Nephron (organoid): Measurements from ENCODE around the gene ORC1.
A peak's percentile ranks its signal among the peaks of the same experiment; 100 is the strongest.
"Not testable (repeated sequence)": the region's sequence is repeated elsewhere in the genome, so short reads cannot be mapped to it uniquely, and the experiment has no call there.

Experiments
- H3K27ac Mint-ChIP-seq, 3 experiments: 2 replicates each; pipeline ENCODE4 v1.8.0; 2020; ENCODE audit warnings: mixed read lengths in 3 of 3, mild to moderate bottlenecking in 2 of 3, moderate library complexity in 1 of 3
- H3K27me3 Mint-ChIP-seq: 2 replicates; pipeline ENCODE4 v1.8.0; 2021; ENCODE audit warnings: low read depth, mild to moderate bottlenecking, moderate library complexity, mixed read lengths
- H3K36me3 Mint-ChIP-seq: 2 replicates; pipeline ENCODE4 v1.8.0; 2020; ENCODE audit warnings: low read depth, mixed read lengths
- H3K4me1 Mint-ChIP-seq: 2 replicates; pipeline ENCODE4 v1.8.0; 2020; ENCODE audit warnings: mixed read lengths
- H3K4me3 Mint-ChIP-seq, 3 experiments: 2 replicates each; pipeline ENCODE4 v1.8.0; 2020; ENCODE audit warnings: mild to moderate bottlenecking in 3 of 3, mixed read lengths in 3 of 3, moderate library complexity in 2 of 3
- H3K9me3 Mint-ChIP-seq: 2 replicates; pipeline ENCODE4 v1.8.0; 2020; ENCODE audit warnings: mixed read lengths
- TF ChIP-seq, protein P1 (sequence below), 3 experiments: fragments of 200-600 bp; sonication (generic); IDR thresholded peaks; one replicate each; pipeline ENCODE4 v1.5.0; 2021; ENCODE audit warnings: antibody characterized with exemption in 3 of 3; ENCODE audit not compliant: unreplicated experiment in 3 of 3

Gene ORC1

DNA sequence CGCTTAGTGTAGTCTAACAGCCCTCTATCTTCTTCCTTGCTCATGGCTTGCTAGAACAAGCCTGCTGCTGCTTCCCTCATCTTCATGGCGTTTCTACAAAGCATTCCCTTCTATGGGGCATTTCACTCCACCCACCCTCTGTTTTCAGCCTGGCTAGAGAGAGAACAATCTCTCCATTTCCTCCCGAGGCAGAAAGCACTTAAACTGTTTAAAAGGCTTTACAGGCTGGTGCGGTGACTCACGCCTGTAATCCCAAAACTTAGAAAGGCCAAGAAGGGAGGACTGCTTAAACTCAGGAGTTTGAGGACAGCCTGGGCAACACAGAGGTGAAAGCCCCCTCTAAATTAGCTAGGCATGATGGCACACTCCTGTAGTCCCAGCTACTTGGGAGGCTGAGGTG is 17.8 kb downstream of the ORC1 start:
- H3K4me1 Mint-ChIP-seq, result no peaks in the 10 kb centered on the region
- H3K27me3 Mint-ChIP-seq, result no peaks in the 10 kb centered on the region
- no peak overlapping the region for H3K27ac Mint-ChIP-seq

DNA sequence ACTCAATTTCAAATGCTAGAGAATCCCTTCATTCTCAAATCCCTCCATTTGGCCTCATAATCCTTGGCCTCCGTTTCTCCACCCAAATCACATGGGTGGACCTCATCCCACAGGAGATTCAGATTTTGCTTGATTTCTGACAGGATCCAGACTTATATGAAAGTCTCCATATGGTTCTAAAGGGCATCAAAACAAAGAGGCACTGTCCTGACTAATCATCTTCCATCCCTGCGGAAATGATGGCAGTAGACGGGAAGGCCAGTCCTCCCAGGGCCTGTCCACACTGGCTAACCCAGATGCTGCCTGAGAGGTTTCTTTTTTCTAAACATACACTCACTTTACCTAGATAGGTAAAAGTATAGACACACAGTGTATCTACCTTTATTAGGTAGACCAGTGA is 18.8 kb downstream of the ORC1 start:
- peaks cover 37% of the 10 kb centered on the region for H3K36me3 Mint-ChIP-seq
- H3K27me3 Mint-ChIP-seq, result no peaks in the 10 kb centered on the region
- no peaks in the 10 kb centered on the region for H3K4me1 Mint-ChIP-seq
- no peak overlapping the region for H3K4me3 Mint-ChIP-seq
- H3K27ac Mint-ChIP-seq, result no peak overlapping the region
- TF ChIP-seq, protein P1, sequence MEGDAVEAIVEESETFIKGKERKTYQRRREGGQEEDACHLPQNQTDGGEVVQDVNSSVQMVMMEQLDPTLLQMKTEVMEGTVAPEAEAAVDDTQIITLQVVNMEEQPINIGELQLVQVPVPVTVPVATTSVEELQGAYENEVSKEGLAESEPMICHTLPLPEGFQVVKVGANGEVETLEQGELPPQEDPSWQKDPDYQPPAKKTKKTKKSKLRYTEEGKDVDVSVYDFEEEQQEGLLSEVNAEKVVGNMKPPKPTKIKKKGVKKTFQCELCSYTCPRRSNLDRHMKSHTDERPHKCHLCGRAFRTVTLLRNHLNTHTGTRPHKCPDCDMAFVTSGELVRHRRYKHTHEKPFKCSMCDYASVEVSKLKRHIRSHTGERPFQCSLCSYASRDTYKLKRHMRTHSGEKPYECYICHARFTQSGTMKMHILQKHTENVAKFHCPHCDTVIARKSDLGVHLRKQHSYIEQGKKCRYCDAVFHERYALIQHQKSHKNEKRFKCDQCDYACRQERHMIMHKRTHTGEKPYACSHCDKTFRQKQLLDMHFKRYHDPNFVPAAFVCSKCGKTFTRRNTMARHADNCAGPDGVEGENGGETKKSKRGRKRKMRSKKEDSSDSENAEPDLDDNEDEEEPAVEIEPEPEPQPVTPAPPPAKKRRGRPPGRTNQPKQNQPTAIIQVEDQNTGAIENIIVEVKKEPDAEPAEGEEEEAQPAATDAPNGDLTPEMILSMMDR (IDR thresholded peaks at IDR 0.05; ENCODE audit: unreplicated experiment in 3 of 3), result no peak
- no peaks in the 10 kb centered on the region for H3K9me3 Mint-ChIP-seq

More for the DNA sequence above, 17.8 kb downstream of the ORC1 start:
- H3K36me3 Mint-ChIP-seq, result peaks cover 35% of the 10 kb centered on the region
- no peaks in the 10 kb centered on the region for H3K9me3 Mint-ChIP-seq
- no peak overlapping the region for H3K4me3 Mint-ChIP-seq
- TF ChIP-seq, protein P1 (IDR thresholded peaks at IDR 0.05; ENCODE audit: unreplicated experiment in 3 of 3), result no peak

DNA sequence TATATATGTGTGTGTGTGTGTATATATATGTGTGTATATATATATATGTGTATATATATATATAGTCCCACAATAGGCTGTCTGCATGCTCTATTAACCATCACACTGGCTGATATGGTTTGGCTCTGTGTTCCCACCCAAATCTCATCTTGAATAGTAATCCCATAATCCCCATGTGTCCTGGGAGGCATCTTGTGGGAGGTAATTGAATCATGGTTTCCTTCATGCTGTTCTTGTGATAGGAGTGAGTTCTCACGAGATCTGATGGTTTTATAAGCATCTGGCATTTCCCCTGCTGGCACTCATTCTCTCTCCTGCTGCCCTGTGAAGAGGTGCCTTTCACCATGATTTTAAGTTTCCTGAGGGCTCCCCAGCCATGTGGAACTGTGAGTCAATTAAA is 34.4 kb downstream of the ORC1 start:
- not testable (repeated sequence) for H3K9me3 Mint-ChIP-seq, H3K27ac Mint-ChIP-seq, H3K4me3 Mint-ChIP-seq
- H3K4me1 Mint-ChIP-seq, result peaks cover 16% of the 10 kb centered on the region
- H3K36me3 Mint-ChIP-seq, result peaks cover 11% of the 10 kb centered on the region
- H3K27me3 Mint-ChIP-seq, result peaks cover 12% of the 10 kb centered on the region

DNA sequence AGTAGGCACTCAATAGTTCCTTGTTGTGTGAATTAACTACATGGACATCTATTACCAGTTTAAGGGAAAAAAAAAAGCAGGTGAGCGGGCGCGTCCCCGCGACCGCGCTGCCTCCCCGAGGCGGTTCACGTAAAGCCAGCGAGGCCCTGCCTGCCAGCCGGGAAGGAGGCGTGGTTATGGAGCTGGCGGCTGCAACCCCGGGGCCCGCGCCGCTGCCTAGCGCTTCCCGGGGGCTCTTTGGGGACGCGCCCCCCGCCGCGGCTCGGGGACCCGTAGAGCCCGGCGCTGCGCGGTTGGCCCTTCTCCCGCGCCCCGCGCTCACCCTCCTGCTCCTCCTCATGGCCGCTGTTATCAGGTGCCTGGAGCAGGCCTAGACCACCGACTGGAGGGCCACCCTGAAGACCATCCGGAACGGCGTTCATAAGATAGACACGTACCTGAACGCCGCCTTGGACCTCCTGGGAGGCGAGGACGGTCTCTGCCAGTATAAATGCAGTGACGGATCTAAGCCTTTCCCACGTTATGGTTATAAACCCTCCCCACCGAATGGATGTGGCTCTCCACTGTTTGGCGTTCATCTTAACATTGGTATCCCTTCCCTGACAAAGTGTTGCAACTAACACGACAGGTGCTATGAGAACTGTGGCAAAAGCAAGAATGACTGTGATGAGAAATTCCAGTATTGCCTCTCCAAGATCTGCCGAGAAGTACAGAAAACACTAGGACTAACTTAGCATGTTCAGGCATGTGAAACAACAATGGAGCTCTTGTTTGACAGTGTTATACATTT is 35.6 kb downstream of the ORC1 start:
- H3K36me3 Mint-ChIP-seq, result peaks cover 3% of the 10 kb centered on the region
- H3K4me1 Mint-ChIP-seq, result peaks cover 22% of the 10 kb centered on the region
- H3K27me3 Mint-ChIP-seq, result peaks cover 12% of the 10 kb centered on the region
- H3K27ac Mint-ChIP-seq, result peak overlapping the region in 2 of 3 experiments; percentile 69 to 78
- H3K9me3 Mint-ChIP-seq, result no peaks in the 10 kb centered on the region
- H3K4me3 Mint-ChIP-seq, result peak overlapping the region; percentile 77 to 84 (median 80)
- TF ChIP-seq, protein P1 (IDR thresholded peaks at IDR 0.05; ENCODE audit: unreplicated experiment in 3 of 3), result no peak

DNA sequence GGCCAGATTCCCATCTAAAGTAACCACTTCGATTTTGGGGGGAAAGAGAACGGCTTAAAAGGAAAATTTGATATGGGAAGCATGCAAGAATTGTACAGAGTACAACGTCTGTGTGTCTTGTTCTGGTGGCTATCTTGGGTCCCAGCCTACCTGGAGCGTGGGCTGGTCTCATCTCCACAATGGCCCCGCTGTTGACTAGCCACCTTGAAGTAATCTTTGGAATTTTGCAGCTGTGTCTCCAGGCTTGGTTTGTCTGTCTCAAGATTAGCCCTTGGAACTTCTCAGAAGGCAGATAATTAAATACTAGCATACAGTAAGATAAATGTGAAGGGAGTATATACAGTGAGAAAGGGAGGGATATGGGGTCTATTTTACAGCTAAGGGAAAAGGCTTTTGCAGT is 37.0 kb downstream of the ORC1 start:
- Mint-ChIP-seq H3K4me1 (peaks cover 22% of the 10 kb centered on the region), H3K36me3 (peaks cover 5% of the 10 kb centered on the region), H3K27me3 (peaks cover 12% of the 10 kb centered on the region), H3K27ac (peak overlapping the region in 1 of 3 experiments; percentile 67), H3K9me3 (no peaks in the 10 kb centered on the region), H3K4me3 (peak overlapping the region; percentile 97)
- TF ChIP-seq, protein P1 (IDR thresholded peaks at IDR 0.05; ENCODE audit: unreplicated experiment in 3 of 3), result no peak

DNA sequence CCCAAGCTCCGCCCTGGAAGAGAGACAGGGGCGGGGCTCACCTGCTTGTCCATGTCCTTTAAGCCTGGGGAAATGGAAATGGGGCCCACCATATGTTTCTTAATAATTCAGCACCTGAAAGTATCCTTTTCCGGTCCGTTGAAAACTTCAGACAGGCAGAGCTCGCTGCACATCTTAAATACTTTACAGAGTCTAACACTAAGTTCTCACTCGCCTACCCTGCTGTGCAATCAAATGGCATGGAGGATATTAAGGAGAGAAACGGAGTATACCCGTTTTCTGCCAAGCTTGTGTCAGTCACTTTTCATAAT is 37.8 kb downstream of the ORC1 start:
- TF ChIP-seq, protein P1 (IDR thresholded peaks at IDR 0.05; ENCODE audit: unreplicated experiment in 3 of 3), result no peak
- Mint-ChIP-seq H3K27ac (peak overlapping the region in 2 of 3 experiments; percentile 72 to 81), H3K9me3 (no peaks in the 10 kb centered on the region), H3K36me3 (peaks cover 13% of the 10 kb centered on the region), H3K4me3 (peak overlapping the region; percentile 97), H3K4me1 (peaks cover 22% of the 10 kb centered on the region), H3K27me3 (peaks cover 12% of the 10 kb centered on the region)
